Stimulated activated naive CD4-positive, alpha-beta T cell (primary cell): ENCODE data around the gene OR2AT4.
"Not testable (repeated sequence)": the region's sequence is repeated elsewhere in the genome, so short reads cannot be mapped to it uniquely, and the experiment has no call there.

ENCODE experiments used
- DNase-seq, 6 experiments: peaks; one replicate each; lab custom pipeline; 2025; lab: John Stamatoyannopoulos, UW

OR2AT4 gene

GRCh38 chr11:75103380-75104026 is 6.8 kb upstream of the OR2AT4 start:
- DNase-seq = no peak

- DNase-seq = no peak
Measured at GRCh38 chr11:75101424-75102128, 4.9 kb upstream of the OR2AT4 start.

GRCh38 chr11:75100314-75100713 is 3.6 kb upstream of the OR2AT4 start:
- no peak for DNase-seq

- DNase-seq = no peak
Measured at GRCh38 chr11:75099635-75100034, 3.0 kb upstream of the OR2AT4 start.

GRCh38 chr11:75098835-75099439 is 2.3 kb upstream of the OR2AT4 start:
- not testable (repeated sequence) for DNase-seq

GRCh38 chr11:75098181-75098580 is 1.5 kb upstream of the OR2AT4 start:
- not testable (repeated sequence) for DNase-seq

GRCh38 chr11:75097173-75097557 is 489 bp upstream of the OR2AT4 start:
- DNase-seq = no peak

- DNase-seq = not testable (repeated sequence)
Measured at GRCh38 chr11:75094382-75094781, 2.3 kb downstream of the OR2AT4 start.

- no peak for DNase-seq
Measured at GRCh38 chr11:75090671-75091177, 6.0 kb downstream of the OR2AT4 start.

GRCh38 chr11:75087319-75088305 is 9.1 kb downstream of the OR2AT4 start:
- no peak for DNase-seq

- no peak for DNase-seq
Measured at GRCh38 chr11:75084883-75085282, 11.8 kb downstream of the OR2AT4 start.

GRCh38 chr11:75083217-75083605 is 13.5 kb downstream of the OR2AT4 start:
- no peak for DNase-seq

- DNase-seq = no peak
Measured at GRCh38 chr11:75082601-75083216, 14.0 kb downstream of the OR2AT4 start.

- no peak for DNase-seq
Measured at GRCh38 chr11:75079546-75079945, 17.1 kb downstream of the OR2AT4 start.

- DNase-seq = no peak
Measured at GRCh38 chr11:75078233-75078632, 18.4 kb downstream of the OR2AT4 start.

GRCh38 chr11:75077316-75077715 is 19.4 kb downstream of the OR2AT4 start:
- DNase-seq = no peak

- DNase-seq = no peak
Measured at GRCh38 chr11:75076671-75077070, 20.0 kb downstream of the OR2AT4 start.

GRCh38 chr11:75073459-75074190 is 23.1 kb downstream of the OR2AT4 start:
- DNase-seq = no peak

GRCh38 chr11:75072582-75072981 is 24.1 kb downstream of the OR2AT4 start:
- DNase-seq = no peak

GRCh38 chr11:75069473-75069872 is 27.2 kb downstream of the OR2AT4 start:
- DNase-seq = no peak

GRCh38 chr11:75068993-75069392 is 27.7 kb downstream of the OR2AT4 start:
- DNase-seq = no peak
